C4-2B (cell line): ENCODE results near the gene KCNQ4.

Source experiments
- H3K27ac ChIP-seq: fragments of 450-650 bp; 2 replicates; pipeline ENCODE4 v1.5.1; 2017
- ZFX ChIP-seq: fragments of 450-650 bp; IDR thresholded peaks from 2 replicates; pipeline ENCODE4 v1.6.1; 2017
- TF ChIP-seq, protein P1 (sequence below): fragments of 450-650 bp; conservative IDR thresholded peaks from 2 replicates; pipeline ENCODE4 v1.5.1; 2017; ENCODE audit warnings: mild to moderate bottlenecking

KCNQ4 gene

GRCh38 chr1:40818264-40818961, 34.8 kb downstream of the KCNQ4 start:
- no peak for TF ChIP-seq ZFX
- TF ChIP-seq, protein P1, sequence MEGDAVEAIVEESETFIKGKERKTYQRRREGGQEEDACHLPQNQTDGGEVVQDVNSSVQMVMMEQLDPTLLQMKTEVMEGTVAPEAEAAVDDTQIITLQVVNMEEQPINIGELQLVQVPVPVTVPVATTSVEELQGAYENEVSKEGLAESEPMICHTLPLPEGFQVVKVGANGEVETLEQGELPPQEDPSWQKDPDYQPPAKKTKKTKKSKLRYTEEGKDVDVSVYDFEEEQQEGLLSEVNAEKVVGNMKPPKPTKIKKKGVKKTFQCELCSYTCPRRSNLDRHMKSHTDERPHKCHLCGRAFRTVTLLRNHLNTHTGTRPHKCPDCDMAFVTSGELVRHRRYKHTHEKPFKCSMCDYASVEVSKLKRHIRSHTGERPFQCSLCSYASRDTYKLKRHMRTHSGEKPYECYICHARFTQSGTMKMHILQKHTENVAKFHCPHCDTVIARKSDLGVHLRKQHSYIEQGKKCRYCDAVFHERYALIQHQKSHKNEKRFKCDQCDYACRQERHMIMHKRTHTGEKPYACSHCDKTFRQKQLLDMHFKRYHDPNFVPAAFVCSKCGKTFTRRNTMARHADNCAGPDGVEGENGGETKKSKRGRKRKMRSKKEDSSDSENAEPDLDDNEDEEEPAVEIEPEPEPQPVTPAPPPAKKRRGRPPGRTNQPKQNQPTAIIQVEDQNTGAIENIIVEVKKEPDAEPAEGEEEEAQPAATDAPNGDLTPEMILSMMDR = no peak

GRCh38 chr1:40819101-40819500, 35.5 kb downstream of the KCNQ4 start:
- TF ChIP-seq, protein P1 = no peak
- TF ChIP-seq ZFX = no peak
- H3K27ac ChIP-seq = no peak overlapping the region

More at GRCh38 chr1:40818264-40818961, 34.8 kb downstream of the KCNQ4 start:
- no peak overlapping the region for H3K27ac ChIP-seq

GRCh38 chr1:40820251-40820797, 36.7 kb downstream of the KCNQ4 start:
- H3K27ac ChIP-seq = no peak overlapping the region
- TF ChIP-seq, protein P1 = no peak
- TF ChIP-seq ZFX = no peak

DNA sequence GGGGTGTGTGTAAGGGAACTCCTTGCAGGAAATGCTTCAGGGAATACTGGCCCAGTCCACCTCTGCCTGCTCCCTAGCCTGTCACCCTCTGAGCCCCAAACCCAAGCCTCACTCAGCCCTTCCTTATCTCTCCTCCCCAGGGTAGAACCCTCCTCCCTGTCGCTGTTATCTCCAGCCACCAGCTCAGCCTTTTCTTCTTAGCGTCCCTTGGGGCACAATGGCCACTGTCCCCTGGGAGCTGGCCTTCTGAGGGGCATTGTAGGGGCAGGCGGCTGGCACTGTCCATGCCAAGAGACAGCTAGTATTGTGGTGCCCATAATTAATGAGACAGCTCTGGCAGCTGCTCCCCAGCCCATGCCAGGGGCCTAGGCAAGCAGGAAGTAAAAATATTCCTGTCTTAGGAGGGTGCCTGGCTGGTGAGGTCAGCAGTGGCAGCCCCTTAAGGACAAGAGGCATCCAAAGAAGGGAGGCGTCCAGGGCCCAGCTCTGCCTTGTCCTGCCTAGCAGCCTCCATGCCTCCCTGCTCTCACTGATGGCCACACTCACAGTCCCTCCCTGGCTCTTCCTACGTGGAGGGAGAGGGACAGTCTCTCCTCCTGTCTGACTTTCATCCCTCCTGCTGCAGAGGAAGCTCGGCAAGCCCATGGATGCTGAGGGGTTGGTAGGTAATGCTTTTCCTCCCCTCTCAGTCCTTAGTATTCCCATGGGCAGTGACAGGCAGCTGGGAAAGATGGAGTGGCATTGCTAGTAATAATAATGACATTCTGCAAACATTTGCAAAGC, 37.5 kb downstream of the KCNQ4 start:
- TF ChIP-seq, protein P1 = no peak
- TF ChIP-seq ZFX = no peak
- no peak overlapping the region for H3K27ac ChIP-seq

- TF ChIP-seq, protein P1 = no peak
- no peak for TF ChIP-seq ZFX
- H3K27ac ChIP-seq = no peak overlapping the region
Measured at GRCh38 chr1:40822890-40823289, 39.3 kb downstream of the KCNQ4 start.

- no peak for TF ChIP-seq ZFX
- TF ChIP-seq, protein P1 = no peak
- no peak overlapping the region for H3K27ac ChIP-seq
Measured at GRCh38 chr1:40823345-40823744, 39.8 kb downstream of the KCNQ4 start.

GRCh38 chr1:40823983-40824382, 40.4 kb downstream of the KCNQ4 start:
- H3K27ac ChIP-seq = no peak overlapping the region
- TF ChIP-seq, protein P1 = no peak
- TF ChIP-seq ZFX = no peak
